AG09319 (cell line): Measurements from ENCODE around the gene CUL2.

Source experiments
- DNase-seq: peaks from one replicate; pipeline ENCODE4 v3.0.0-alpha.2; 2010; ENCODE audit warnings: low read depth; ENCODE audit errors: extremely low read depth
- TF ChIP-seq, protein P1 (sequence below): IDR thresholded peaks from 2 replicates; pipeline ENCODE4 v1.5.1; 2011; ENCODE audit warnings: low read depth, mild to moderate bottlenecking, inconsistent platforms, low read length, moderate library complexity

The CUL2 gene

DNA sequence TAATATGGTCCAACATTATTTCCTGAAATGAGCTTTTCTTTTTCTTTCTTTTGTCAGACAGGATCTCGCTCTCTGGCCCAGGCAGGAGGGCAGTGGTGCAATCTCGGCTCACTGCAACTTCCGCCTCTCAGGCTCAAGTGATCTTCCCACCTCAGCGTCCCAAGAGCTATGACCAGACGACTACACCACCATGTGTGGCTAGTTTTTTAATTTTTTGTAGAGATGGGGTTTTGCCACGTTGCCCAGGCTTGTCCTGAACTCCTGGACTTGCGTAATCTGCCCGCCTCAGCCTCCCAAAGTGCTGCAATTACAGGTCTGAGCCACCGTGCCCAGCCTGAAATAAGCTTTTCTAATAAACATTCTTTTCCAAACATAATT, 48.6 kb downstream of the CUL2 start:
- TF ChIP-seq, protein P1, sequence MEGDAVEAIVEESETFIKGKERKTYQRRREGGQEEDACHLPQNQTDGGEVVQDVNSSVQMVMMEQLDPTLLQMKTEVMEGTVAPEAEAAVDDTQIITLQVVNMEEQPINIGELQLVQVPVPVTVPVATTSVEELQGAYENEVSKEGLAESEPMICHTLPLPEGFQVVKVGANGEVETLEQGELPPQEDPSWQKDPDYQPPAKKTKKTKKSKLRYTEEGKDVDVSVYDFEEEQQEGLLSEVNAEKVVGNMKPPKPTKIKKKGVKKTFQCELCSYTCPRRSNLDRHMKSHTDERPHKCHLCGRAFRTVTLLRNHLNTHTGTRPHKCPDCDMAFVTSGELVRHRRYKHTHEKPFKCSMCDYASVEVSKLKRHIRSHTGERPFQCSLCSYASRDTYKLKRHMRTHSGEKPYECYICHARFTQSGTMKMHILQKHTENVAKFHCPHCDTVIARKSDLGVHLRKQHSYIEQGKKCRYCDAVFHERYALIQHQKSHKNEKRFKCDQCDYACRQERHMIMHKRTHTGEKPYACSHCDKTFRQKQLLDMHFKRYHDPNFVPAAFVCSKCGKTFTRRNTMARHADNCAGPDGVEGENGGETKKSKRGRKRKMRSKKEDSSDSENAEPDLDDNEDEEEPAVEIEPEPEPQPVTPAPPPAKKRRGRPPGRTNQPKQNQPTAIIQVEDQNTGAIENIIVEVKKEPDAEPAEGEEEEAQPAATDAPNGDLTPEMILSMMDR = no peak
- DNase-seq = no peak

DNA sequence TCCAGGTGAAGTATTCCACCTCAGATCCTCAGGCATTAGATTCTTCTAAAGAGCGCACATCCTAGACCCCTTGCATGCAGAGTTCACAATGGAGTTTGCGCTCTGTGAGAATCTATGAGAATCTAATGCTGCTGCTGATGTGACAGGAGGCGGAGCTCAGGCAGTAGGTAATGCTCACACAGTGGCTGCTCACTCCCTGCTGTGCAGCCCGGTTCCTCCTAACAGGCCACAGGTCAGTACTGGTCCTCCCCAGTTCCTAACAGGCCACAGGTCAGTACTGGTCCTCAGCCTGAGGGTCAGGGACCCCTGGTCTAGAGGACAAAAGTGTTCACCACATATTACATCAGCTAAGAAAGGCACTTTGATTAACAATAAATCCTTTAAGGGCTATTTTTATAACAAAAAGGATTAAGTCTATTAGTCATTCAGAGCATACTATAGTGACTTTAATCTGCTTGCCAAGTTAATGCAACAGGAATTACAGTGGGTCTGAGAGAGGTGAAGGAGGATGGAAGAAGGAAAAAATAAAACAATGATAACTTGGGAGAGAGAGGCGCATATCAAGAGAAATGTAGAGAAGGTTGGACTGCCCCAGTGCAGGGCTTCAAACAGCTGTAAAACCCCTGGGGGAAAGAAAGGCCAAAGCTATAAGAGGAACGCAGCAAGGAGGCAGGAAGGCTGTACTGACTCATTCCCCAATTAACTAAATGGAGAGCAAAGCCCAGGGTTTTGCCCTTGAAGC, 49.2 kb downstream of the CUL2 start:
- no peak for DNase-seq
- TF ChIP-seq, protein P1 = no peak

DNA sequence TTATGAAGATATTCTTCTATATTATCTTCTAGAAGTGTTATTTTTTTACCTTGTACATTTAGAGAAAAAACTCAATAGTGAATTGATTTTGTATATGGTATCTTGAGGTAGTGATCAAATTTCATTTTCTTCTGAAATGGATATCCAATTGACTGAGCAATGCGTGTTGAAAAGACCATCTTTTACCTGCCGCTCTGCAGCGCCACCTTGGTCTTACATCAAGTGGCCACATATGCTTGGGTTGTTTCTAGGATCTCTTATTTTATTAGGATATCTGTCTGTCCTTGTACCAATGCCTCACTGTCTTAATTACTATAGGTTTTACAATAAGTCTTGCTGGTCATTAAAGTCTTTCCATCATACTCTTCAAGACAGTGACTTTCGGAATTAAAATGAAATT, 53.0 kb downstream of the CUL2 start:
- no peak for DNase-seq
- TF ChIP-seq, protein P1 = no peak

DNA sequence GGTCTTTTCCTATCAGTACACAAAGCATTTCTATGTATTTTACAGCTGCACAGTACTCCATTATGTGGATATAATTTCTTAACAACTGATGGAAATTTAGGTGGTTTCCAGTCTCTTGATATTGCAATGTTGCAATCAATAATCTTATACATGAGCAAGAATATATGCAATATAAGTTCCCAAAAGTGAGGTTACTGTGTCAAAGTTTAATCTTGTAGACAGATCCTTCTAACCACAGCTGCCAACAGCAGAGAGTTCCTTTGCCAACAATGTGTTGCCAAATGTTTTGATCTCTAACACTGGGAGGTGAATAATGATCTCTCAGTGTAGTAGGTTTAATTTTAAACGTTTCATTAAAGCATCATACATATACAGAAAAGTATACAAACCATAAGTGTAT, 54.5 kb downstream of the CUL2 start:
- TF ChIP-seq, protein P1 = no peak
- DNase-seq = no peak

DNA sequence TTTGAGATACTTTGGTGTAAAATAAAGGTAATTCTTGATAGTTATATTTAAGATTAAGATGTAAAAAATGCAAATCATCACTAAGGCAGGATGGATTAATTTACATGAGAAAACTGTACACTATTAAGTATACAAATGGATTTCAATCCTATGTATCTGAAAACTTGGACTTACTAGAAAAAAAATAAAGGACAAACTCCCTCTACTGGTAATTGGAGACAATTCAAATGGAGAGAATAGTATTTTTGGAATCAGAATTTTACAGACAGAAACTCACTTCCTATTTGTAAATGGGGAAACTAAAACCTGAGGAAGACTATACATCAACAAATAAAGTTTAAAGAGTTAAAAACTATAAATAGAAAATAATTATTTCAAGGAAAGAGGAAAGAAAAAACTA, 62.6 kb downstream of the CUL2 start:
- no peak for DNase-seq

DNA sequence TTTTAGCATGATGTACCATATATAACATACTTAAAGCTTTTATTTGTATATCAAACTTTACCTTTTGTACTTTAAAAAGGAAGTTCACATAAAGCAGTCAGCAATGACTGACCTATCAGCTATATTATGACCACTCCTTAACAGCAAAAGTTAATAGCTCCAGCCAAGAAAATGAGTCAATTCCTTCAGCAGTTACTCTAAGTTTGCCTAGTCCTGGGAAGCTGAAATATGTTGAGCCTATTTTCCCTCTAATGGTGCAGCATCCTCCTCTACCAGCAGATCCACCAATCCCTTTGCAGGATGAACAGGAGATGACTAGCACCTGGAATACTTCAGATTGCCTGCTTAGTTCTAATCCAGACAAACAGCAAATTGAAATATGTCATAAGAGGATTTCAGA, 64.2 kb downstream of the CUL2 start:
- no peak for DNase-seq
- TF ChIP-seq, protein P1 = no peak

More for the DNA sequence above, 62.6 kb downstream of the CUL2 start:
- TF ChIP-seq, protein P1 = peak; percentile 47

DNA sequence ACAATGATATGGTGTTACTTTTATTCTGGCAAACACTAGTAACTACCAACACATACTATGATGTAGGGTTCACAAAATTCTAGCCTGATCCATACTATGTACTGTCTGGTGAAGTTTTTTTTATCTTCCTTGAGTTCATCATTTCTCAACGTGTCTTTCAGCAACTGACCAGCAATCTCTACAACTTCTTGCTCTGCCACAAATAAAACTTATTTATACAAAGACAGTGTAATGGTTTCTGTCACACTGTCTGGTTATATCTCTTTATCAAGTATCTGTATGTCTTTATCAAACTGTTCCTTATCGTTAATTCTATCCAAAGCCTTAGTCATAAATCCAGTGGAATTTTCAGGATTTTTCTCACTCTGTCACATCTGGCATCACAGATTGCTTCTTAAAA, 69.7 kb downstream of the CUL2 start:
- DNase-seq = no peak
- TF ChIP-seq, protein P1 = no peak
